ENCODE results near the gene SLC10A7. TPM values are rescaled to one million over a fixed set of nuclear protein-coding genes. Genes with fewer than 3 reads are reported as not detected.

The SLC10A7 gene
- 10.6 and 10.7 TPM in 2 replicates for total RNA-seq
- long read RNA-seq, transcript SLC10A7-201 (12 exons, 2,798 nt), result major isoform, 5 of 11 reads
- long read RNA-seq, partial matches to known transcripts, result 1 of 11 reads
- long read RNA-seq, other reads (novel, unspliced or antisense), result 4 of 11 reads

- no peaks in the 10 kb centered on the region for H3K9me3 Mint-ChIP-seq
- H3K36me3 Mint-ChIP-seq (ENCODE audit: low read depth), result no peaks in the 10 kb centered on the region
- no peaks in the 10 kb centered on the region for H3K27me3 Mint-ChIP-seq (ENCODE audit: low read depth)
- peak; percentile 61 for DNase-seq (ENCODE audit: low read depth, low spot score)
- no peak within 1 kb of the TSS for H3K27ac Mint-ChIP-seq (ENCODE audit: unreplicated experiment)
- peaks cover 11% of the 10 kb centered on the region for H3K4me1 Mint-ChIP-seq
- H3K4me3 Mint-ChIP-seq, result no peak within 1 kb of the TSS
- TF ChIP-seq CTCF (conservative IDR thresholded peaks at IDR 0.05), result no peak
These were observed at the start of gene SLC10A7 for GRCh38 chr4:146521541-146522097. TSS of gene SLC10A7 (minus strand) at chr4:146521940. CDS start at chr4:146521717, 223 bp downstream.

GRCh38 chr4:146567396-146567795 lies 45.7 kb upstream of the SLC10A7 start:
- no peak for DNase-seq (ENCODE audit: low read depth, low spot score)
- TF ChIP-seq CTCF (conservative IDR thresholded peaks at IDR 0.05), result no peak
- H3K27ac Mint-ChIP-seq (ENCODE audit: unreplicated experiment), result peak overlapping the region; percentile 72
- H3K4me3 Mint-ChIP-seq, result no peak overlapping the region
- H3K9me3 Mint-ChIP-seq, result no peaks in the 10 kb centered on the region
- H3K27me3 Mint-ChIP-seq (ENCODE audit: low read depth), result peaks cover under 1% of the 10 kb centered on the region
- H3K36me3 Mint-ChIP-seq (ENCODE audit: low read depth), result no peaks in the 10 kb centered on the region
- peaks cover 3% of the 10 kb centered on the region for H3K4me1 Mint-ChIP-seq

GRCh38 chr4:146564492-146564891 lies 42.8 kb upstream of the SLC10A7 start:
- peaks cover 3% of the 10 kb centered on the region for H3K4me1 Mint-ChIP-seq
- H3K4me3 Mint-ChIP-seq, result no peak overlapping the region
- no peaks in the 10 kb centered on the region for H3K36me3 Mint-ChIP-seq (ENCODE audit: low read depth)
- peaks cover 2% of the 10 kb centered on the region for H3K27me3 Mint-ChIP-seq (ENCODE audit: low read depth)
- no peak overlapping the region for H3K27ac Mint-ChIP-seq (ENCODE audit: unreplicated experiment)
- no peak for DNase-seq (ENCODE audit: low read depth, low spot score)
- no peaks in the 10 kb centered on the region for H3K9me3 Mint-ChIP-seq
- TF ChIP-seq CTCF (conservative IDR thresholded peaks at IDR 0.05), result no peak

GRCh38 chr4:146550161-146550560 lies 28.4 kb upstream of the SLC10A7 start:
- no peak for DNase-seq (ENCODE audit: low read depth, low spot score)
- H3K4me3 Mint-ChIP-seq, result no peak overlapping the region
- H3K27me3 Mint-ChIP-seq (ENCODE audit: low read depth), result peaks cover 3% of the 10 kb centered on the region
- peak overlapping the region; percentile 71 for H3K27ac Mint-ChIP-seq (ENCODE audit: unreplicated experiment)
- no peaks in the 10 kb centered on the region for H3K36me3 Mint-ChIP-seq (ENCODE audit: low read depth)
- no peaks in the 10 kb centered on the region for H3K9me3 Mint-ChIP-seq
- TF ChIP-seq CTCF (conservative IDR thresholded peaks at IDR 0.05), result no peak
- H3K4me1 Mint-ChIP-seq, result no peaks in the 10 kb centered on the region

- H3K9me3 Mint-ChIP-seq, result peaks cover 6% of the 10 kb centered on the region
- peaks cover 5% of the 10 kb centered on the region for H3K36me3 Mint-ChIP-seq (ENCODE audit: low read depth)
- no peak overlapping the region for H3K4me3 Mint-ChIP-seq
- H3K27ac Mint-ChIP-seq (ENCODE audit: unreplicated experiment), result no peak overlapping the region
- H3K27me3 Mint-ChIP-seq (ENCODE audit: low read depth), result peaks cover 3% of the 10 kb centered on the region
- DNase-seq (ENCODE audit: low read depth, low spot score), result no peak
- TF ChIP-seq CTCF (conservative IDR thresholded peaks at IDR 0.05), result no peak
- H3K4me1 Mint-ChIP-seq, result no peaks in the 10 kb centered on the region
These were observed 26.7 kb upstream of the SLC10A7 start for GRCh38 chr4:146548443-146548842.

Measured in neural crest cell (in vitro differentiated cells).